ENCODE results near the gene SLC1A4. TPM values are rescaled to one million over a fixed set of nuclear protein-coding genes. Genes with fewer than 3 reads are reported as not detected.

The SLC1A4 gene
- total RNA-seq, 4 donors from 2014 or later, result 2.7 to 12.4 (median 3.4) TPM

DNA sequence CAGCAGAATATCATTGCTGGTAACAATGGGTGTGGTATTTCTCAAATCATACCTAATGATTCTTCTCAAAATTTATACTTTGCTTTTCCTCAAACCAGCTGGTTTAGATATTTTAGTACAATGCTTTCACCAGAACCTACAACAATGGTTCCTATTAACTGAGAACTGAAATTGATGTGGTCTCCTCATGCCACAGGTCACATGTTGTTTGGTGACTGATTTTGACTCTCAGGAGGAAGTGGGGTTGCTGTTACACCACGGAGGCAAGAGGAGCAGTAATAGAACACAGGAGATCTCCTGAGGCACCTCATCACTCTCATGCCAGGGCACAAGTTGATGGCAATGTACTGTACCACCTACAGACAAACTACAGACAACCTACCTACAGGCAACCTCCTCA, 64.0 kb downstream of the SLC1A4 start:
- H3K27me3 ChIP-seq, result no peaks in the 10 kb centered on the region
- H3K27ac ChIP-seq, result peak overlapping the region in 2 of 4 donors; percentile 17 to 67
- no peak for TF ChIP-seq POLR2A (IDR thresholded peaks at IDR 0.05)
- TF ChIP-seq, protein P1, sequence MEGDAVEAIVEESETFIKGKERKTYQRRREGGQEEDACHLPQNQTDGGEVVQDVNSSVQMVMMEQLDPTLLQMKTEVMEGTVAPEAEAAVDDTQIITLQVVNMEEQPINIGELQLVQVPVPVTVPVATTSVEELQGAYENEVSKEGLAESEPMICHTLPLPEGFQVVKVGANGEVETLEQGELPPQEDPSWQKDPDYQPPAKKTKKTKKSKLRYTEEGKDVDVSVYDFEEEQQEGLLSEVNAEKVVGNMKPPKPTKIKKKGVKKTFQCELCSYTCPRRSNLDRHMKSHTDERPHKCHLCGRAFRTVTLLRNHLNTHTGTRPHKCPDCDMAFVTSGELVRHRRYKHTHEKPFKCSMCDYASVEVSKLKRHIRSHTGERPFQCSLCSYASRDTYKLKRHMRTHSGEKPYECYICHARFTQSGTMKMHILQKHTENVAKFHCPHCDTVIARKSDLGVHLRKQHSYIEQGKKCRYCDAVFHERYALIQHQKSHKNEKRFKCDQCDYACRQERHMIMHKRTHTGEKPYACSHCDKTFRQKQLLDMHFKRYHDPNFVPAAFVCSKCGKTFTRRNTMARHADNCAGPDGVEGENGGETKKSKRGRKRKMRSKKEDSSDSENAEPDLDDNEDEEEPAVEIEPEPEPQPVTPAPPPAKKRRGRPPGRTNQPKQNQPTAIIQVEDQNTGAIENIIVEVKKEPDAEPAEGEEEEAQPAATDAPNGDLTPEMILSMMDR (IDR thresholded peaks at IDR 0.05), result no peak
- H3K4me1 ChIP-seq, result peaks cover 0 to 19% (median 7%) of the 10 kb centered on the region in 4 donors
- DNase-seq, result peak in 2 of 3 donors; percentile 79 to 81
- no peaks in the 10 kb centered on the region for H3K36me3 ChIP-seq
- H3K9me3 ChIP-seq, result peaks cover 0 to under 1% (median 0%) of the 10 kb centered on the region in 4 donors
- no peak overlapping the region for H3K4me3 ChIP-seq

DNA sequence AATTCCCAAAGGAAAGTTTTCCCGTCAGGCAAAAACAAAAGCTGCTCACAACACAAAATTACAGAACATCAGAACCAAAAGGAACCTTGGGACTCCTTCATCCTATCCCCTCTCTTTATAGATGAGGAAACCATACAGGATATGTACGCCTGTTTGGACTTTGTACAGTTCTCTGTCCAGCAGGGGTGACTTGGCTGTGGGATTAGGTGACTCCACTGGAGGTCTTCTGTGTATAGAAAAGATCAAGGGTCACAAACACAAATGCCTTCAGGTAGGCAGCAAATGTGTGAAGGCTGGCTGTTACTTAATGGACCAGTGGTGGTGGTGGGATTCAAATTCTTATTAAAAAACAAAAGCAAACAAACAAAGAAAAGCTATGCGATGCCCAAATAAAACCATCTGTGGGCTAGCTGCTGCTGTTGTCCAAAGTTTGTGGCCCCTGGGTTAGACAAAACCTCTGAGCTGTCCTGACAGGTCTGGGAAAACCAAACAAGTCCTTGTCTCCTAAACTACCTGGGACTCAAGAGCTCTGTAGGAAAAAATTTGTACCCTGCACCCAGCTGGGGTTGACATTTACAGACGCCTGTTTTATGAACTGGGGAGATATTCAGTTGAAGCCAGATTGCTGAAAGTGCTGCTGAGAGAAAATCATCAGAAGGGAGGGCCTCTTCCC, 65.7 kb downstream of the SLC1A4 start:
- no peak for TF ChIP-seq POLR2A (IDR thresholded peaks at IDR 0.05)
- TF ChIP-seq, protein P1 (IDR thresholded peaks at IDR 0.05), result no peak
- Histone ChIP-seq H3K36me3 (no peaks in the 10 kb centered on the region), H3K4me1 (peaks cover 0 to 24% (median 7%) of the 10 kb centered on the region in 4 donors), H3K27ac (peak overlapping the region in 1 of 4 donors; percentile 95), H3K9me3 (no peaks in the 10 kb centered on the region), H3K27me3 (no peaks in the 10 kb centered on the region), H3K4me3 (peak overlapping the region in 2 of 4 donors; percentile 82 to 93)
- no peak for DNase-seq

DNA sequence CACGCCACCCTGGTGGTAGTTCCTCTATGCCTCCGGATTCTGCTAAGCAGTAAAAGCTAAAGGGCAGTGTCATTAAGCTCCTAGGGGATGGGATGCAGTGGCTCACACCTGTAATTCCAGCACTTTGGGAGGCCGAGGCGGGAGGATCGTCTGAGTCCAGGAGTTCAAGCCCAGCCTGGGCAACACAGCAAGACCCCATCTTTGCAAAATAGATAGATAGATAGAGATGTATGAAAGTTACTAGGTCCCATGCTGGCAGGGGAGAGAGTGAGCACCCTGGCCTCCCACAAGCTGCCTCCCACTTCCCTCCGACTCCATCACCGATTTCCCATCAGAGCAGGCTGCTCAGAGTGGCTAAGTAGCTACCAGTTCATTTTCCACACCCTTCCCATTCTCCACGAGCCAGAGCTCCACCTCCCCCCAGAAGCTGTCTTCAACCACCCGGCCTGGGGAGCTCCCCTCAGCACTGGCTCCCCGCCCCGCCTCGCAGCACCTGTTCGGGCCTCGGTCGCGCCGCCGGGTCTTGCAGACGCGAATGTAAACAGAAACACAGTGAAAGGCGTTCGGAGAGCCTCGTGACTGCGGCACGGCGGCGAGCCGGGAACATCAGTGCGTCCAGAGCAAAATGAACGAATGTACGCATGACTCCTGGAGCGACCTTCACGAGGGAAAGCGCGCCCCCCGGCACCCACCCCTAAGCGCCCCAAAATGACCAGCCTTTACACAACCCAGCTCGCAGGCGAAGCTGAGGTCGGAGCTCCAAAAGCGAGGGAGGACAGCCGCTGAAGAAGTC, 66.4 kb downstream of the SLC1A4 start:
- Histone ChIP-seq H3K4me3 (peak overlapping the region; percentile 76 to 93 (median 87)), H3K27me3 (no peaks in the 10 kb centered on the region), H3K4me1 (peaks cover 0 to 24% (median 7%) of the 10 kb centered on the region in 4 donors), H3K27ac (peak overlapping the region; percentile 78 to 95 (median 89)), H3K9me3 (no peaks in the 10 kb centered on the region), H3K36me3 (no peaks in the 10 kb centered on the region)
- peak in 1 of 3 donors; percentile 78 for DNase-seq
- TF ChIP-seq POLR2A (IDR thresholded peaks at IDR 0.05), result no peak
- TF ChIP-seq, protein P1 (IDR thresholded peaks at IDR 0.05), result no peak

DNA sequence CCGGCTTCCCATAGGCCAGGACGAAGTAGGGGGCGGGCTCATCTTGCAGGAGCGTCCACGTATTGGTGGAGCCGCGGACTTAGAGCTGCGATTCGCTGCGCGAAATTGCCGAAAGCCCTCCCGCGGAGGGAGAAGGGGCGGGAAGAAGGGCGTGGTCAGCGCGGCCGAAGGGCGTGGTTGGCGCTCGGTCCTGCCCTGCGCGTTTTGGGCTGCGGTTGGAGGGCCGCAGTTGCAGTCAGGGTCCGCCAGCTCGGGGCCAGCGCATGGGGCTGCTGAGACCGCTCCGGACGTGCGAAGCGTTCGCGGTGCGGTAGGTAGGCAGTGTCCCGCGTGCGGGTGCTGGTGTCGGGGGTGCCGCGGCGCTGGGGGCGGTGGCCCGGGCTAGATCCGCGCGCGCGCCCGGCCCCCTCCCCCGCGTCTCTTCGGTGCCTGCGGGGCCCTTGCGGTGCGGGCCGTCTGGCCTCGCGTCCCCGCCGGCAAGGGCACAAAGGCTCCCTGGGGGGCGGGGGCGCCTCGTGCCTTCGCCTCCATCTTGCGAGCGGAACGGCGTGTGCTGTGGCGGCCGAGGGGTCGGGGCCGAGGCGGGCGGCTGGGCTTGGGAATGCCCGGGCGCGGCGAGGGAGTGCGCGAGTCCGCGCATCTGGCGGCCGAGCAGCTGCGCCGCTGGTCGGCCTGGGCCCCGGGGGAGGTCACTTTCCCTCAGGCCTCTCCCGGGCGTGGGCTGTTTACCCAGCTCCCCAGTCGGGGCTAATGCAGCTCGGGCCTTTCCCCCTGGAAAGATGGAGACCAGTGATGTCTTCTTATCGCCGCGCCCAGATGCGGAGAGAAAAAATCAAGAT, 67.2 kb downstream of the SLC1A4 start, which contains the start of gene CEP68:
TSS of gene CEP68 (plus strand) at position 202 of the 839 bp plus-strand sequence. CDS start 13,029 bp downstream, outside the sequence.
- TF ChIP-seq, protein P1 (IDR thresholded peaks at IDR 0.05), result peak in 2 of 6 experiments; percentile 5 to 19
- peak; percentile 25 to 65 for TF ChIP-seq POLR2A (IDR thresholded peaks at IDR 0.05)
- DNase-seq, result peak; percentile 96 to 99 (median 96)
- peaks cover 0 to 24% (median 7%) of the 10 kb centered on the region in 4 donors for H3K4me1 ChIP-seq

DNA sequence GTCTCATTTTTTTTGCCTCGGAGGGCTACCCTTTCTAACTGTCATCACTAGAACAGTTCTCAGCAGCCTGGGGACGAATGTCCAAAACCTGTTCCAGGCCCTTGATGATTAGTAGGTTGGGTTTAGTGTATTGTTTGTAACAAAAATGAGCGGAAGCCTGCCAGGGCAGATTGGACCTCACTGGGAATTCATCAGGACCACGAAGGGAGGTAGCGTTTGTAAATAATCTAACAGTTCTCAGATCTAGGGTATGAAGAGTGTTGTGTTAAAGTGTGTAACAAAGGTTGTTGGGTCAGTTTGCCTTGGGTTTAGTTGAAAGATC, 67.8 kb downstream of the SLC1A4 start:
- TF ChIP-seq, protein P1 (IDR thresholded peaks at IDR 0.05), result no peak
- TF ChIP-seq POLR2A (IDR thresholded peaks at IDR 0.05), result no peak
- Histone ChIP-seq H3K4me1 (peaks cover 0 to 24% (median 7%) of the 10 kb centered on the region in 4 donors), H3K4me3 (peak overlapping the region; percentile 76 to 93 (median 87))

More for the DNA sequence above, 67.2 kb downstream of the SLC1A4 start, which contains the start of gene CEP68:
- peak within 1 kb of the TSS; percentile 78 to 95 (median 89) for H3K27ac ChIP-seq
- no peaks in the 10 kb centered on the region for H3K36me3 ChIP-seq
- peak within 1 kb of the TSS; percentile 76 to 93 (median 87) for H3K4me3 ChIP-seq
- H3K27me3 ChIP-seq, result no peaks in the 10 kb centered on the region
- no peaks in the 10 kb centered on the region for H3K9me3 ChIP-seq

More for the DNA sequence above, 67.8 kb downstream of the SLC1A4 start:
- H3K9me3 ChIP-seq, result no peaks in the 10 kb centered on the region
- no peak for DNase-seq
- peak overlapping the region; percentile 78 to 95 (median 89) for H3K27ac ChIP-seq
- H3K36me3 ChIP-seq, result no peaks in the 10 kb centered on the region
- H3K27me3 ChIP-seq, result no peaks in the 10 kb centered on the region
